Iris pigment epithelial cell (primary cell): ENCODE results near the gene RGS9.
"Not testable (repeated sequence)": the region's sequence is repeated elsewhere in the genome, so short reads cannot be mapped to it uniquely, and the experiment has no call there.

ENCODE experiments used
- DNase-seq: peaks from one replicate; pipeline ENCODE4 v3.0.0-alpha.2; 2011; ENCODE audit warnings: low read depth

Gene RGS9

DNA sequence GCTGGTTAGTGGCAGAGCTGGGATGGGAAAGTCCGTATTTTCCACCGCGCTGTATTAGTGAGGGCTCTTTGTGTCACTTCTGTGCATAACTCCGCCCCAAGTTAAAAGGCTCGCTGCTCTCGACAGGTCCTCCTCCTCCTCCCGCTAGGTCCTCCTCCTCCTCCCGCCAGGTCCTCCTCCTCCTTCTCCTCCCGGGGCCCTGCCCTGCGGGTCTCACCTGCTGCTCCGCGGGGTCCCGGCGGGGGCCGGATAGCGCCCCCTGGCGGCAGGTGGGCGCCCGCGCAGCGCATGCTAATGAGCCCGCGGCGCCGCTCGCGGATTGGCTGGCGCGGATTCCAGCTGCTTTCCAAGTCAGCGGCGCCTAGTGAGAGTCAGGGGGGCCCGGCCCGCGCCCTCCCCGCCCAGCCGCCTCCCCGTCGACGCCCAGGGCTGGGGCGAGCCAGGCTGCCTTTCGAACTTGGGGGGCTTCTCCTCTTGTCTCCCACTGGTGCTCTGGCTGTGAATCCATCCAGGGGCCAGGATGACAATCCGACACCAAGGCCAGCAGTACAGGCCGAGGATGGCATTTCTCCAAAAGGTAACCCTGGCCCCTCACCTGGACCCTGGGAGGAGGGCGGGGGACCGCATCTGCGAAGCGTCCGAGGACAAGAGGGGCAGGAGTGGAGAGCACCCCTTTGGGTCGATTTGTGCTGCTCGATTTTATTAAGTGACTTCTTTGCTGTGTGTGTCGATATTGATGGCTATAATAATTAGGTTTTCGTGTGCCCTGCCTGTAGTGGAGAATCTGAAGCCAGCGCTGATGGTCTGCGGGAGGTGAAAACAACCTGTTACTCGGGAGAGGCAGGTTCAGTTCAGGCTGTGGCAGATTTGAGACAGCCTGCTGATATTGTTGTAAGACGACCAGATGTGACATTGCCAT lies at the start of gene RGS9:
Gene RGS9, plus strand, starts transcription at position 350 of the 919 bp plus-strand sequence. Its CDS starts 171 bp downstream, at position 521.
- peak; percentile 39 for DNase-seq

DNA sequence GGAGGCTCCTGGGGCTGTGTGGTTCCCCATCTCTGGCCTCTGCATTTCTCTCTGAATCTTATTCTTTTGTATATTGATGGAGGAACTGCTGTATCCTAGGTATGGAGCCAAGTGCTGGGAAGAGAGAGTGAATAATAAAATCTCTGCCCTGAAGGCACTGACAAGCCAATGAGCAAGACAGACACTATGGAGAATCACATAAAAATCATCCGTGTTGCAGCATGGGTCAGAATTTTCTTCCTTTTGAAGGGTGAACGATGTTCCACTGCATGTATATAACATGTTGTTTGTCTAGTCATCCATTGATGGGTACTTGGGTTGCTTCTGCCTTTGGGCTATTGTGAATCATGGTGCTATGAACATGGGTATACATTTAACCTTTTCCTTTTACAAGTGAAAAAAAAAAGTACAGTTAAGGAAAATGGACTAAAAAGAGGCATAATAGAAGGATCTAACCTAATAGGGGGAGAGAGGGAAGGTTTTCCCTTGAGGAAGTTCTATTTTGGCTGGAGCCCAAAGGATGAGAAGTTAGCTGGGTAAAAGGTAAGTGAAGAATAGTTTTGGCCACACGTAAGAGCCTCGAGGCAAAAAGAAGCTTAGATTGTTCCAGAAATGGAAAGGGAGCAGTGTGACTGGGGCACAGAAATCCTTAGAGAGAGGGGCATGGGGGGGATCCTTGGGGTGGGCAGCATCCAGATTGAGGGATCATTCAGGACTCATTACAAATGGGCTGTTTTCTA lies 48.4 kb upstream of the RGS9 start:
- DNase-seq, result no peak

DNA sequence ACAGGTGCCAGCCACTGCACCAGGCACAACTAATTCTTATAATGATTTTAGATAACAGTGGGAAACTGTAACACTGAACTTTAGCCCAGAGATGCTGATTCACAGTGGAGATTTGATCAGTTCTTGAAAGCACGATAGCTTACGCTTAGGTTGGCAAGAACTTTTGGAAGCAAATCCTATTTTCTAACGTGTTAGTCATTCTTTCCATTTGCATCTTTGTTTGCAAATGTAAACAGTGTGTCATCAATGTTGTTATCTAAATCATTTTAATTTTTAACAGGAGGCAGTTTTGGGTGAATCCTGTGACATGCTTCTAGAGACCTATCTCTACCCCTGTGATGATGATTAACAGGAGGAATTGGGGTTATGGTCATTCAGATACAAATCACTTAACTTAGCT lies 44.9 kb upstream of the RGS9 start:
- peak; percentile 39 for DNase-seq

DNA sequence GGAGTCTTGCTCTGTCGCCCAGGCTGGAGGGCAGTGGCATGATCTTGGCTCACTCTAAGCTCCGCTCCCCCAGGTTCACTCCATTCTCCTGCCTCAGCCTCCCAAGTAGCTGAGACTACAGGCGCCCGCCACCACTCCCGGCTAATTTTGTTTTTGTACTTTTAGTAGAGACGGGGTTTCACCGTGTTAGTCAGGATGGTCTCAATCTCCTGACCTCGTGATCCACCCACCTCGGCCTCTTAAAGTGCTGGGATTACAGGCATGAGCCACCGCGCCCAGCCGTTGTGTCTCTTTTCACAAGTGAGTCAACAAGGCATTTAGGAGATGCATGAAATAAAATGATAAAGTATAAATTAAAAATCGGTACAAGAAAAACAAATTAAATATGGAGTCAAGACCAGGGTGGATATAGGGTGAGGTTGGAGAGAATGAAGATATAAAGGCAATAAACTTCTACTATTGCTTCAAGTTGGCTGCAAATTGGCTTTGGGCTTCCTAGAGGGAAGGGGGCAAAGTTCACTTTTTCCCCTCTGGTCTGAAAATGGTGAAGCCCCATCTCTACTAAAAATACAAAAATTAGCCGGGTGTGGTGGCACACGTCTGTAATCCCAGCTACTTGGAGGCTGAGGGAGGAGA lies 44.3 kb upstream of the RGS9 start:
- not testable (repeated sequence) for DNase-seq

DNA sequence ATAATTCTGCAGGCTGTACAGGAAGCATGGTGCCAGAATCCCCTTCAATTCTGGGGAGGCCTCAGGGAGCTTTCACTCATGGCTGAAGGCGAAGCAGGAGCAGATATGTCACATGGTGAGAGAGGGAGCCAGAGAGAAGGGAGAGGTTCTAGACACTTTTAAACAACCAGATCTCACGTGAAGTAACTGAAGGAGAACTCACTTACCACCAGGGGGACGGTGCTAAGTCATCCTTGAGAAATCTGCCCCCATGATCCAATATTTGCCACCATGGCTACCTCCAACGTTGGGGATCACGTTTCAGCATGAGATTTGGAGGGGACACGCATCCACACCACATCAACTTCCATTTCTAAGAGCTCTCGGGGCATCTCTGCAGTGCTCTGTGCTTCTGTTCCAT lies 43.2 kb upstream of the RGS9 start:
- DNase-seq, result no peak

GRCh38 chr17:65095465-65095864 lies 41.7 kb upstream of the RGS9 start:
- no peak for DNase-seq

GRCh38 chr17:65096382-65096781 lies 40.8 kb upstream of the RGS9 start:
- not testable (repeated sequence) for DNase-seq

DNA sequence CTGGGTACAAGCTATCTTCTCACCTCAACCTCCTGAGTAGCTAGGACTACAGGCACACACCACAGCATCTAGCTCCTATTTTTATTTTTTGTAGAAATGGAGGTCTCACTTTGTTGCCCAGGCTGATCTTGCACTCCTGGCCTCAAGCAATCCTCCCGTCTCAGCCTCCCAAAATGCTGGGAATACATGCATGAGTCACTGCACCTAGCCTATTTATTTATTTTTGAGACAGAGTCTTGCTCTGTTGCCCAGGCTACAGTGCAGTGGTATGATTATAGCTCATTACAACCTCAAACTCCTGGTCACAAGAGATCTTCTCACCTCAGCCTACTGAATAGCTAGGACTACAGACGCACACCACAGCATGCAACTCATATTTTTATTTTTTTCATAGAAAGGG lies 40.1 kb upstream of the RGS9 start:
- DNase-seq, result no peak

DNA sequence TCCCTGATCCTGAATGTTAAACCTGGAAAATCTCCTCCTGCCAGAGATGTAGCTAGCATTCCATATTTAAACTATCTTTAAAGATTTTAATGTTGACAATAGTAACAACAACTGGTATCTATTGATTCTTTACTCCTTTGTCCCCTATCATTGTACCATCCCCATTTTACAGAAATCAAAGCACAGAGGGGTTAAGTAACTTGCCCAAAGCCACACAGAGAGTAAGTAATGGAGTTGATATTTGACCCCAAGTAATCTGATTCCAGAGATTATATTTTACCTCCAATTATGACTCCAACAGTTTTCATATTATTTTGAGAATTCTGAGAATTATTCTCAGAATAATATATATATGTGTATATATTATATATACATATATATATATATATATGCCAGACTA lies 37.7 kb upstream of the RGS9 start:
- no peak for DNase-seq

- DNase-seq, result peak; percentile 83
These were observed 37.2 kb upstream of the RGS9 start for GRCh38 chr17:65099941-65100315.

GRCh38 chr17:65100316-65101140 lies 36.6 kb upstream of the RGS9 start:
- DNase-seq, result peak; percentile 53

- no peak for DNase-seq
These were observed 35.8 kb upstream of the RGS9 start for GRCh38 chr17:65101371-65101770.

- no peak for DNase-seq
These were observed 34.9 kb upstream of the RGS9 start for GRCh38 chr17:65102235-65102634.

DNA sequence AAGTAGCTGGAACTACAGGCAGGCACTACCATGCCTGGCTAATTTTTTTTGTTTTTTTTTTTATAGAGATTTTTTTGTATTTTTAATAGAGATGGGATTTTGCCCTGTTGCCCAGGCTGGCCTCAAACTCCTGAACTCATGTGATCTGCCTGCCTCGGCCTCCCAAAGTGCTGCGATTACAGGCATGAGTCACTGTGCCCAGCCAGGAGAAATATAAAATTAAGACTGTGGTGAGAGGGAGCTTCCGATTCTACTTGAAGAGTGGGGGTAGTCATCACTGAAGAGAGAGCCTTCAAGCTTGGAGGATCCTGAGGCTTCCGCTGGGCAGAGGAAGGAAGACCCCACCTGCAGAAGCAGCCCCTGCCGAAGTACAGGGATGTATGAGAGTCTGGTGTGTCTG lies 34.4 kb upstream of the RGS9 start:
- peak; percentile 22 for DNase-seq

- no peak for DNase-seq
These were observed 33.7 kb upstream of the RGS9 start for GRCh38 chr17:65103431-65103830.

DNA sequence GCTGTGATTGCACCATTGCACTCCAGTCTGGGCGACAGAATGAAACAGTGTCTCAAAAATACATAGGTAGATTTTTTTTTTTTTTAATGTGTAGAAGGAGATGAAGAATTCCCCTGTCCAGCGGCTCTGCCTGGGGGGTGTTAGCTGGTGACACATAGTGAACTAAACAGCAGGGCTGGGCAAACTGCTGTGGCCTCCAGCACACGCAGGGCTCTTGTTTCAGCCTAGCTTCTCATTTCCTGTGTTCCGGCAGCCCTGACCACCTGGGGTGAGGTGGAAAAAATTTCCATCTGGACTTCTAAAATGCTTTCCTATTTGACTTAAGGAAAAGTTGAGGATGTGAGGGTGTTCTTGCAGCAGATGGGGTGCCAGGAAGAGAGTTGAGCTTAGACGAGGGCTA lies 33.3 kb upstream of the RGS9 start:
- DNase-seq, result peak; percentile 40

DNA sequence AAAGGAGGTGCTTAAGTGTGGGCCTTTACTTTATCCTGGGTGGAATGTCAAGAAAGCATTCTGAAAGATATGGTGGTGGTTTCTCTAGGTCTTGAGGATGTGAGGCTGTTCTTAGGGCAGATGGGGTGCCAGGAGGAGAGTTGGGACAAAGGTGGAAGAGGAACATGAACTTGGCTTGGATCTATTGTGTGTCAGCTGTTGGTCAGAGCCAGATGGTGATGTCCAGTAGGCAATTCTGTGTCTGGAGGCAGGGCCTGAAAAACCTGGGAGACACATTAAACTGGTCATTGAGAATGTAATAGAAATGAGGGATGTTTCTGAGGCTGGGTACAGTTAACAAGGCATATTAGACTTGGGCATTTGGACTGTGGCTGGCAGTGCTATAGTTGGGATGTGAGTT lies 32.6 kb upstream of the RGS9 start:
- no peak for DNase-seq

- DNase-seq, result no peak
These were observed 32.2 kb upstream of the RGS9 start for GRCh38 chr17:65104973-65105372.

- no peak for DNase-seq
These were observed 29.0 kb upstream of the RGS9 start for GRCh38 chr17:65108152-65108551.

DNA sequence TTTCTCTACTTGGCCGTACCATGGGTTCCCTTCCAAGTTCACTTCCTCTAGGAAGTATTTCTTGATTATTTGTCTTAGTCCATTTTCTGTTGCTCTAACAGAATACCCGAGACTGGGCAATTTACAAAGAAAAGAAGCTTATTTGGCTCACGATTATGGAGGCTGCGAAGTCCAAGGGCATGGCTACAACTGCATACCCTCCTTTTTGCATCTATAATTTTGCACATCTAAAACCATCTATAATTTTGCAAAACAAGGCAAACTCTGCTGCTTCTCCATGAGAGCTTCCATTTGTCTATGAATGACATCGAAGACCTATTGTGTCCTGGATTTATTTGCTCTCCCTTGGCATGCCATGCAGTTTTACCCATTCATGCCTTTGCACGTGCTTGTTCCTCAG lies 27.6 kb upstream of the RGS9 start:
- DNase-seq, result no peak

- peak; percentile 47 for DNase-seq
These were observed 27.0 kb upstream of the RGS9 start for GRCh38 chr17:65109990-65110680.
